ENCODE measurements around the gene PDE6B.

- TF ChIP-seq NPAS2 (CRISPR knock-in tag; IDR thresholded peaks at IDR 0.05; ENCODE audit: borderline replicate concordance), result no peak
- no peak for TF ChIP-seq POLR2A (IDR thresholded peaks at IDR 0.05; ENCODE audit: insufficient read depth in 1 of 2, low read depth in 2 of 2, low read length in 2 of 2)
- TF ChIP-seq, protein P1, sequence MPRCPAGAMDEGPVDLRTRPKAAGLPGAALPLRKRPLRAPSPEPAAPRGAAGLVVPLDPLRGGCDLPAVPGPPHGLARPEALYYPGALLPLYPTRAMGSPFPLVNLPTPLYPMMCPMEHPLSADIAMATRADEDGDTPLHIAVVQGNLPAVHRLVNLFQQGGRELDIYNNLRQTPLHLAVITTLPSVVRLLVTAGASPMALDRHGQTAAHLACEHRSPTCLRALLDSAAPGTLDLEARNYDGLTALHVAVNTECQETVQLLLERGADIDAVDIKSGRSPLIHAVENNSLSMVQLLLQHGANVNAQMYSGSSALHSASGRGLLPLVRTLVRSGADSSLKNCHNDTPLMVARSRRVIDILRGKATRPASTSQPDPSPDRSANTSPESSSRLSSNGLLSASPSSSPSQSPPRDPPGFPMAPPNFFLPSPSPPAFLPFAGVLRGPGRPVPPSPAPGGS (CRISPR knock-in tag; IDR thresholded peaks at IDR 0.05), result no peak
- TF ChIP-seq ZFP36 (IDR thresholded peaks at IDR 0.05; ENCODE audit: borderline replicate concordance, low read depth, low read length, partially characterized antibody), result no peak
- TF ChIP-seq MYC (CRISPR knock-in tag; IDR thresholded peaks at IDR 0.05; ENCODE audit: borderline replicate concordance), result no peak
- TF ChIP-seq ETS1 (CRISPR knock-in tag; IDR thresholded peaks at IDR 0.05), result no peak
- TF ChIP-seq POLR2AphosphoS5 (IDR thresholded peaks at IDR 0.05; ENCODE audit: low read depth, low read length), result no peak
Observed at GRCh38 chr4:663046-663437, 37.7 kb downstream of the PDE6B start.
